Measurements from ENCODE around the gene ATP2A2.

The ATP2A2 gene

GRCh38 chr12:110287986-110288385 is 6.9 kb downstream of the ATP2A2 start:
- no peaks in the 10 kb centered on the region for H3K27me3 ChIP-seq (ENCODE audit: insufficient read depth, low read length)
- H3K4me1 ChIP-seq (ENCODE audit: insufficient read depth, low read length), result peaks cover 21% of the 10 kb centered on the region
- H3K36me3 ChIP-seq (ENCODE audit: insufficient read depth, low read length), result peaks cover 67% of the 10 kb centered on the region
- no peak overlapping the region for H2AFZ ChIP-seq (ENCODE audit: low read depth, low read length)
- no peaks in the 10 kb centered on the region for H3K9me3 ChIP-seq (ENCODE audit: low read length)
- H3K4me3 ChIP-seq (ENCODE audit: low read length), result no peak overlapping the region

GRCh38 chr12:110289044-110289710 is 8.1 kb downstream of the ATP2A2 start:
- Histone ChIP-seq H3K36me3 (ENCODE audit: insufficient read depth, low read length) (peaks cover 68% of the 10 kb centered on the region), H2AFZ (ENCODE audit: low read depth, low read length) (no peak overlapping the region), H3K4me3 (ENCODE audit: low read length) (no peak overlapping the region), H3K4me1 (ENCODE audit: insufficient read depth, low read length) (peaks cover 9% of the 10 kb centered on the region), H3K9me3 (ENCODE audit: low read length) (no peaks in the 10 kb centered on the region), H3K27me3 (ENCODE audit: insufficient read depth, low read length) (no peaks in the 10 kb centered on the region)

GRCh38 chr12:110289711-110290078 is 8.6 kb downstream of the ATP2A2 start:
- Histone ChIP-seq H3K4me3 (ENCODE audit: low read length) (no peak overlapping the region), H3K9me3 (ENCODE audit: low read length) (no peaks in the 10 kb centered on the region), H2AFZ (ENCODE audit: low read depth, low read length) (no peak overlapping the region), H3K27me3 (ENCODE audit: insufficient read depth, low read length) (no peaks in the 10 kb centered on the region), H3K36me3 (ENCODE audit: insufficient read depth, low read length) (peaks cover 71% of the 10 kb centered on the region), H3K4me1 (ENCODE audit: insufficient read depth, low read length) (peaks cover 6% of the 10 kb centered on the region)

GRCh38 chr12:110301065-110301806 is 20.2 kb downstream of the ATP2A2 start:
- no peaks in the 10 kb centered on the region for H3K9me3 ChIP-seq (ENCODE audit: low read length)
- peaks cover 84% of the 10 kb centered on the region for H3K36me3 ChIP-seq (ENCODE audit: insufficient read depth, low read length)
- no peaks in the 10 kb centered on the region for H3K27me3 ChIP-seq (ENCODE audit: insufficient read depth, low read length)
- no peak overlapping the region for H3K4me3 ChIP-seq (ENCODE audit: low read length)
- no peaks in the 10 kb centered on the region for H3K4me1 ChIP-seq (ENCODE audit: insufficient read depth, low read length)
- H2AFZ ChIP-seq (ENCODE audit: low read depth, low read length), result no peak overlapping the region

GRCh38 chr12:110304061-110304551 is 23.1 kb downstream of the ATP2A2 start:
- H3K9me3 ChIP-seq (ENCODE audit: low read length), result no peaks in the 10 kb centered on the region
- no peaks in the 10 kb centered on the region for H3K4me1 ChIP-seq (ENCODE audit: insufficient read depth, low read length)
- no peaks in the 10 kb centered on the region for H3K27me3 ChIP-seq (ENCODE audit: insufficient read depth, low read length)
- no peak overlapping the region for H2AFZ ChIP-seq (ENCODE audit: low read depth, low read length)
- no peak overlapping the region for H3K4me3 ChIP-seq (ENCODE audit: low read length)
- H3K36me3 ChIP-seq (ENCODE audit: insufficient read depth, low read length), result peaks cover 75% of the 10 kb centered on the region

- no peaks in the 10 kb centered on the region for H3K4me1 ChIP-seq (ENCODE audit: insufficient read depth, low read length)
- H2AFZ ChIP-seq (ENCODE audit: low read depth, low read length), result no peak overlapping the region
- H3K27me3 ChIP-seq (ENCODE audit: insufficient read depth, low read length), result no peaks in the 10 kb centered on the region
- no peak overlapping the region for H3K4me3 ChIP-seq (ENCODE audit: low read length)
- H3K36me3 ChIP-seq (ENCODE audit: insufficient read depth, low read length), result peaks cover 55% of the 10 kb centered on the region
- no peaks in the 10 kb centered on the region for H3K9me3 ChIP-seq (ENCODE audit: low read length)
These were observed 26.3 kb downstream of the ATP2A2 start for GRCh38 chr12:110307372-110307771.

GRCh38 chr12:110310763-110311162 is 29.7 kb downstream of the ATP2A2 start:
- Histone ChIP-seq H3K27me3 (ENCODE audit: insufficient read depth, low read length) (no peaks in the 10 kb centered on the region), H3K4me3 (ENCODE audit: low read length) (no peak overlapping the region), H3K36me3 (ENCODE audit: insufficient read depth, low read length) (peaks cover 33% of the 10 kb centered on the region), H3K9me3 (ENCODE audit: low read length) (no peaks in the 10 kb centered on the region), H2AFZ (ENCODE audit: low read depth, low read length) (no peak overlapping the region), H3K4me1 (ENCODE audit: insufficient read depth, low read length) (no peaks in the 10 kb centered on the region)

GRCh38 chr12:110311903-110312302 is 30.9 kb downstream of the ATP2A2 start:
- no peaks in the 10 kb centered on the region for H3K9me3 ChIP-seq (ENCODE audit: low read length)
- no peak overlapping the region for H3K4me3 ChIP-seq (ENCODE audit: low read length)
- no peaks in the 10 kb centered on the region for H3K4me1 ChIP-seq (ENCODE audit: insufficient read depth, low read length)
- no peak overlapping the region for H2AFZ ChIP-seq (ENCODE audit: low read depth, low read length)
- no peaks in the 10 kb centered on the region for H3K27me3 ChIP-seq (ENCODE audit: insufficient read depth, low read length)
- peaks cover 35% of the 10 kb centered on the region for H3K36me3 ChIP-seq (ENCODE audit: insufficient read depth, low read length)

GRCh38 chr12:110312581-110313360 is 31.7 kb downstream of the ATP2A2 start:
- Histone ChIP-seq H3K36me3 (ENCODE audit: insufficient read depth, low read length) (peaks cover 30% of the 10 kb centered on the region), H2AFZ (ENCODE audit: low read depth, low read length) (no peak overlapping the region), H3K4me3 (ENCODE audit: low read length) (no peak overlapping the region), H3K9me3 (ENCODE audit: low read length) (no peaks in the 10 kb centered on the region), H3K27me3 (ENCODE audit: insufficient read depth, low read length) (no peaks in the 10 kb centered on the region), H3K4me1 (ENCODE audit: insufficient read depth, low read length) (peaks cover 1% of the 10 kb centered on the region)

- Histone ChIP-seq H3K36me3 (ENCODE audit: insufficient read depth, low read length) (peaks cover 32% of the 10 kb centered on the region), H3K4me3 (ENCODE audit: low read length) (no peak overlapping the region), H3K27me3 (ENCODE audit: insufficient read depth, low read length) (no peaks in the 10 kb centered on the region), H2AFZ (ENCODE audit: low read depth, low read length) (no peak overlapping the region), H3K9me3 (ENCODE audit: low read length) (no peaks in the 10 kb centered on the region), H3K4me1 (ENCODE audit: insufficient read depth, low read length) (peaks cover 4% of the 10 kb centered on the region)
These were observed 33.3 kb downstream of the ATP2A2 start for GRCh38 chr12:110314308-110314707.

- no peaks in the 10 kb centered on the region for H3K9me3 ChIP-seq (ENCODE audit: low read length)
- H2AFZ ChIP-seq (ENCODE audit: low read depth, low read length), result no peak overlapping the region
- H3K36me3 ChIP-seq (ENCODE audit: insufficient read depth, low read length), result peaks cover 26% of the 10 kb centered on the region
- H3K27me3 ChIP-seq (ENCODE audit: insufficient read depth, low read length), result no peaks in the 10 kb centered on the region
- peaks cover 4% of the 10 kb centered on the region for H3K4me1 ChIP-seq (ENCODE audit: insufficient read depth, low read length)
- H3K4me3 ChIP-seq (ENCODE audit: low read length), result no peak overlapping the region
These were observed 35.8 kb downstream of the ATP2A2 start for GRCh38 chr12:110316861-110317260.

GRCh38 chr12:110317911-110318310 is 36.9 kb downstream of the ATP2A2 start:
- H3K27me3 ChIP-seq (ENCODE audit: insufficient read depth, low read length), result no peaks in the 10 kb centered on the region
- no peak overlapping the region for H2AFZ ChIP-seq (ENCODE audit: low read depth, low read length)
- peaks cover 4% of the 10 kb centered on the region for H3K4me1 ChIP-seq (ENCODE audit: insufficient read depth, low read length)
- no peak overlapping the region for H3K4me3 ChIP-seq (ENCODE audit: low read length)
- peaks cover 28% of the 10 kb centered on the region for H3K36me3 ChIP-seq (ENCODE audit: insufficient read depth, low read length)
- H3K9me3 ChIP-seq (ENCODE audit: low read length), result no peaks in the 10 kb centered on the region

GRCh38 chr12:110320550-110320949 is 39.5 kb downstream of the ATP2A2 start:
- Histone ChIP-seq H3K27me3 (ENCODE audit: insufficient read depth, low read length) (no peaks in the 10 kb centered on the region), H3K36me3 (ENCODE audit: insufficient read depth, low read length) (peaks cover 43% of the 10 kb centered on the region), H2AFZ (ENCODE audit: low read depth, low read length) (no peak overlapping the region), H3K9me3 (ENCODE audit: low read length) (no peaks in the 10 kb centered on the region), H3K4me3 (ENCODE audit: low read length) (no peak overlapping the region), H3K4me1 (ENCODE audit: insufficient read depth, low read length) (peaks cover 4% of the 10 kb centered on the region)

All from neuron (in vitro differentiated cells).